B cell (primary cell): ENCODE results near the gene ACAP2. TPM values are rescaled to one million over a fixed set of nuclear protein-coding genes. Genes with fewer than 3 reads are reported as not detected.

Experiments
- ATAC-seq: fragments of 200-7000 bp; cut with Tn5 transposase; one replicate; pipeline ENCODE4 v1.10.0; 2021; ENCODE audit warnings: low read depth, mild to moderate bottlenecking, moderate number of reproducible peaks, moderate library complexity
- CTCF ChIA-PET: fragments of 350-600 bp; sonication (Branson Sonifier 250); formaldehyde crosslinking; loops from one replicate; lab custom pipeline; 2021; ENCODE audit warnings: antibody characterized with exemption, inconsistent platforms; lab: Charles Lee
- POLR2A ChIA-PET: fragments of 350-600 bp; sonication (Branson Sonifier 250); formaldehyde crosslinking; loops from one replicate; lab custom pipeline; 2021; ENCODE audit warnings: antibody characterized with exemption; lab: Charles Lee
- DNase-seq: peaks from one replicate; pipeline ENCODE4 v3.0.0; 2013
- H2AFZ ChIP-seq: 2 replicates; pipeline ENCODE4 v1.6.1; 2012; ENCODE audit warnings: mild to moderate bottlenecking, low read depth, low read length; ENCODE audit not compliant: insufficient read depth, poor library complexity, severe bottlenecking
- H3K27ac ChIP-seq, 2 donors: 1 replicate in 1 of 2; 2 replicates in 1 of 2; pipeline ENCODE4 v1.5.1; 2012 to 2013; ENCODE audit warnings: low read length in 2 of 2, mild to moderate bottlenecking in 2 of 2, moderate library complexity in 1 of 2
- H3K27me3 ChIP-seq, 4 experiments: fragments of 200-600 bp in 1 of 4; sonication (generic) in 1 of 4; replicated peaks in 1 of 4; 1 replicate in 2 of 4; 2 replicates in 2 of 4; pipeline versions ENCODE4 v1.6.1 to v1.7.0; 2013 to 2016; ENCODE audit warnings: low read length in 3 of 4, mild to moderate bottlenecking in 2 of 4, mixed read lengths in 1 of 4, moderate library complexity in 1 of 4; ENCODE audit not compliant: insufficient read depth in 4 of 4, control insufficient read depth in 3 of 4; ENCODE audit errors: control extremely low read depth in 1 of 4
- H3K36me3 ChIP-seq, 2 experiments: replicated peaks in 1 of 2; 1 replicate in 1 of 2; 2 replicates in 1 of 2; pipeline versions ENCODE4 v1.6.1 to v1.7.1; 2013; ENCODE audit warnings: low read length in 1 of 2; ENCODE audit not compliant: insufficient read depth in 2 of 2, control insufficient read depth in 1 of 2; ENCODE audit errors: control extremely low read depth in 1 of 2, extremely low read depth in 1 of 2
- H3K4me1 ChIP-seq, 2 donors: fragments of 200-600 bp in 1 of 2; sonication (generic) in 1 of 2; 1 replicate in 1 of 2; 2 replicates in 1 of 2; pipeline versions ENCODE4 v1.5.1 to v1.6.1; 2013 to 2017; ENCODE audit warnings: low read length in 2 of 2; ENCODE audit not compliant: control insufficient read depth in 2 of 2, insufficient read depth in 2 of 2
- H3K4me2 ChIP-seq: replicated peaks from 2 replicates; pipeline ENCODE3; 2012; ENCODE audit warnings: mild to moderate bottlenecking, low read depth, low read length; ENCODE audit not compliant: poor library complexity, severe bottlenecking
- H3K4me3 ChIP-seq, 5 experiments: fragments of 200-600 bp in 1 of 5; sonication (generic) in 1 of 5; 1 replicate in 3 of 5; 2 replicates in 2 of 5; pipeline versions ENCODE4 v1.5.1 to v1.7.0; 2011 to 2016; ENCODE audit warnings: low read length in 4 of 5, mild to moderate bottlenecking in 4 of 5, low read depth in 2 of 5, control low read depth in 1 of 5, moderate library complexity in 1 of 5; ENCODE audit not compliant: insufficient read depth in 1 of 5; ENCODE audit errors: control extremely low read depth in 1 of 5, extremely low read depth in 1 of 5
- H3K79me2 ChIP-seq: fragments of 200-600 bp; sonication (generic); one replicate; pipeline ENCODE4 v1.6.0; 2016; ENCODE audit warnings: low read length; ENCODE audit not compliant: control insufficient read depth, insufficient read depth
- H3K9ac ChIP-seq: fragments of 200-600 bp; sonication (generic); 2 replicates; pipeline ENCODE4 v1.6.1; 2017; ENCODE audit warnings: mild to moderate bottlenecking, low read length, moderate library complexity
- H3K9me3 ChIP-seq, 3 donors: one replicate each; pipeline versions ENCODE4 v1.6.1 to v1.7.1; 2013; ENCODE audit warnings: low read length in 2 of 3; ENCODE audit not compliant: control insufficient read depth in 2 of 3, insufficient read depth in 1 of 3; ENCODE audit errors: control extremely low read depth in 1 of 3
- H4K20me1 ChIP-seq: 2 replicates; pipeline ENCODE4 v1.6.0; 2012; ENCODE audit warnings: mild to moderate bottlenecking, low read length; ENCODE audit not compliant: insufficient read depth, control insufficient read depth, poor library complexity, severe bottlenecking
- H3K27ac Mint-ChIP-seq: one replicate; pipeline ENCODE4 v1.8.0; 2021; ENCODE audit warnings: mixed read lengths
- H3K27me3 Mint-ChIP-seq: one replicate; pipeline ENCODE4 v1.8.0; 2021; ENCODE audit warnings: mixed read lengths
- H3K4me1 Mint-ChIP-seq: one replicate; pipeline ENCODE4 v1.8.0; 2021; ENCODE audit warnings: mixed read lengths
- H3K4me3 Mint-ChIP-seq: one replicate; pipeline ENCODE4 v1.8.0; 2021; ENCODE audit warnings: mixed read lengths
- H3K9me3 Mint-ChIP-seq: one replicate; pipeline ENCODE4 v1.8.0; 2022; ENCODE audit warnings: mixed read lengths; ENCODE audit not compliant: insufficient read depth
- EZH2 ChIP-seq: IDR thresholded peaks from 2 replicates; pipeline ENCODE4 v1.6.1; 2012; ENCODE audit warnings: borderline replicate concordance, low read depth, mild to moderate bottlenecking, moderate library complexity, low read length; ENCODE audit not compliant: insufficient read depth, poor library complexity, severe bottlenecking
- WGBS: methylation state at CpG from one replicate; pipeline ENCODE4 v1.1.5; 2013; ENCODE audit warnings: missing lambda C conversion rate; ENCODE audit not compliant: insufficient coverage; 5-methylcytosine and 5-hydroxymethylcytosine counted together
- intact Hi-C: fragments of 100-400 bp; cut with micrococcal nuclease; formaldehyde crosslinking; loops from one replicate; pipeline ENCODE4 v1.10.0; 2022
- polyA plus RNA-seq: library from polyadenylated mRNA; depleted of rRNA; stranded (reverse); fragments of >200 nt; gene quantifications from 2 replicates; pipeline ENCODE4 v1.2.3, GENCODE V29; 2012
- small RNA-seq: library from RNA; depleted of rRNA; stranded (forward); fragments of <200 nt; gene quantifications from one replicate; pipeline ENCODE3, GENCODE V24; 2012; ENCODE audit warnings: low replicate concordance, low read depth; ENCODE audit not compliant: insufficient read length
- total RNA-seq, 2 donors: library from RNA; stranded (reverse); fragments of 120-200 nt in 1 of 2; gene quantifications; 1 replicate in 1 of 2; 2 replicates in 1 of 2; pipeline versions ENCODE4 v1.2.3 to v1.2.4, GENCODE V29; 2013 to 2022
- TF ChIP-seq, protein P1 (sequence below): fragments of 200-600 bp; IDR thresholded peaks from one replicate; pipeline ENCODE4 v1.8.0; 2022; ENCODE audit warnings: antibody characterized with exemption, mild to moderate bottlenecking

The ACAP2 gene
- total and polyA plus RNA-seq, 2 donors (not counting 1 experiment from before 2014, with no cell fraction given) = 18.6 to 113 TPM

DNA sequence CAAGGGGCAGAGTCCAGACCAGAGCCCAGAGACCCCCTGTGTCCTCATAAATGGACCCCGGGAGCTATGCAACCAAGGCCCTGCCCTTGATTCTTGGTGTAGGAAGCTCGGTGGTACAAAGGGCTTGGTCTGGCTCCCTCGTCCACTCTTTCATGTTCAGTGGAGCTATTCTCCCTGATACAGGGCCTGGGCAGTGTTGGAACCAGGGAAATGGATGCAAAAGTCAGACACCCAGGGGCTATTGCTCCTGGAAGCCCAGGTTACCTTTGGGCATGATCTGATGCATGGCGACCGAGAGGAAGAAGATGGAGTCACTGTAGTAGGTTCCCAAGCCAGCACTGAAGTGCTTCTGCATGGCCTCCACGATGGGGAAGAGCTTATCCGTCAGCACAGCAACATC lies 216.4 kb downstream of the ACAP2 start:
- 100% methylated on average over 5 of the region's 7 CpGs for WGBS
- intact Hi-C loops = no loop called here
- Mint-ChIP-seq H3K27ac (no peak overlapping the region), H3K9me3 (peaks cover 2% of the 10 kb centered on the region), H3K4me1 (peaks cover 19% of the 10 kb centered on the region), H3K4me3 (no peak overlapping the region), H3K27me3 (no peaks in the 10 kb centered on the region)
- Histone ChIP-seq H3K4me2 (no peak overlapping the region), H3K36me3 (no peaks in the 10 kb centered on the region), H3K9me3 (no peaks in the 10 kb centered on the region), H4K20me1 (no peaks in the 10 kb centered on the region), H3K4me3 (no peak overlapping the region), H3K4me1 (peaks cover 0 to 11% of the 10 kb centered on the region in 2 donors), H2AFZ (no peak overlapping the region), H3K79me2 (no peaks in the 10 kb centered on the region), H3K27ac (no peak overlapping the region), H3K27me3 (no peaks in the 10 kb centered on the region), H3K9ac (no peak overlapping the region)
- ChIA-PET POLR2A (interaction anchor here (0.6 kb wide), 1 partner anchor 69 kb away, joined by 7 read pairs; no protein-coding TSS in a partner anchor), CTCF (interaction anchor here (1.3 to 2.2 kb wide), 3 partner anchors 120 to 543 kb away, joined by 4 to 12 read pairs (median 5); no protein-coding TSS in a partner anchor)
- no peak for DNase-seq
- no peak for TF ChIP-seq EZH2
- TF ChIP-seq, protein P1, sequence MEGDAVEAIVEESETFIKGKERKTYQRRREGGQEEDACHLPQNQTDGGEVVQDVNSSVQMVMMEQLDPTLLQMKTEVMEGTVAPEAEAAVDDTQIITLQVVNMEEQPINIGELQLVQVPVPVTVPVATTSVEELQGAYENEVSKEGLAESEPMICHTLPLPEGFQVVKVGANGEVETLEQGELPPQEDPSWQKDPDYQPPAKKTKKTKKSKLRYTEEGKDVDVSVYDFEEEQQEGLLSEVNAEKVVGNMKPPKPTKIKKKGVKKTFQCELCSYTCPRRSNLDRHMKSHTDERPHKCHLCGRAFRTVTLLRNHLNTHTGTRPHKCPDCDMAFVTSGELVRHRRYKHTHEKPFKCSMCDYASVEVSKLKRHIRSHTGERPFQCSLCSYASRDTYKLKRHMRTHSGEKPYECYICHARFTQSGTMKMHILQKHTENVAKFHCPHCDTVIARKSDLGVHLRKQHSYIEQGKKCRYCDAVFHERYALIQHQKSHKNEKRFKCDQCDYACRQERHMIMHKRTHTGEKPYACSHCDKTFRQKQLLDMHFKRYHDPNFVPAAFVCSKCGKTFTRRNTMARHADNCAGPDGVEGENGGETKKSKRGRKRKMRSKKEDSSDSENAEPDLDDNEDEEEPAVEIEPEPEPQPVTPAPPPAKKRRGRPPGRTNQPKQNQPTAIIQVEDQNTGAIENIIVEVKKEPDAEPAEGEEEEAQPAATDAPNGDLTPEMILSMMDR = no peak
- ATAC-seq = no peak

DNA sequence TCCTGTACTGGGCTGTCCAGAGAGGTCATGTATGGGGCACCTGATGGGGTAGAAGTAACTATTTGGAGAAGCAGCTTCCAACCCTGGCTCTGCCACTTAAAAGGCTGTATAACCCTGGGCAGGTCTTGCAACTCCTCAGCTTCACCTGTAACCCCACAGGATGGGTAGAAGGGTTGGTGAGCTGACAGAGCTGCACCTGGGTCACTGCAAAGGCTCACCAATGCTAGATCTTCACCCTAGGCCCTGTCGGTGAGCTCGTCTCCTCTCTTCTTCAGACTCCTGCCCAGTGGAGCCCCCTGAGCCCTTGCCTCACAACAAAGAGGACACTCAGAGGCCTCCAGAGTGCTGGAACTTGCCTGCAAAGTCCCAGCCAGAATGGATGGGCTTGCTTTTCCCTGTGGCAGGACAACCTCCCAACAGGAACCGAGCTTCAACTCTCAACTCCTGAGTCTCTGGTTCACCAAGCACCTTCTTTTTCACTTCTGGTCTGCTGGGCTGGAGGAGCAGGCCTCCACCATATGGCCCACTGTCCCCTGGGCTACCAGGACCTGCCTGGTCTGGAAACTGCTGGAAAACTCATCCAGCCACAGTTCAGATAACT lies 217.7 kb downstream of the ACAP2 start:
- no peak overlapping the region for H3K4me3 ChIP-seq
- no peaks in the 10 kb centered on the region for H3K27me3 ChIP-seq
- no peaks in the 10 kb centered on the region for H4K20me1 ChIP-seq
- no peaks in the 10 kb centered on the region for H3K9me3 ChIP-seq
- DNase-seq (no peak), ATAC-seq (no peak)
- intact Hi-C loops = no loop called here
- no peaks in the 10 kb centered on the region for H3K36me3 ChIP-seq
- ChIA-PET CTCF (interaction anchor here (1.5 kb wide), 1 partner anchor 542 kb away, joined by 4 read pairs; no protein-coding TSS in a partner anchor), POLR2A (no interaction called here)
- 100% methylated on average over 3 of the region's 3 CpGs for WGBS
- no peak overlapping the region for H3K27ac ChIP-seq
- H3K79me2 ChIP-seq = no peaks in the 10 kb centered on the region
- TF ChIP-seq, protein P1 = no peak
- no peak for TF ChIP-seq EZH2
- Mint-ChIP-seq H3K4me3 (no peak overlapping the region), H3K4me1 (peaks cover 19% of the 10 kb centered on the region), H3K9me3 (no peaks in the 10 kb centered on the region), H3K27me3 (no peaks in the 10 kb centered on the region), H3K27ac (peak overlapping the region; percentile 32)
- no peak overlapping the region for H3K9ac ChIP-seq
- H3K4me2 ChIP-seq = no peak overlapping the region
- H2AFZ ChIP-seq = no peak overlapping the region
- peaks cover 0 to 11% of the 10 kb centered on the region in 2 donors for H3K4me1 ChIP-seq

Small RNAs within 50 kb of the gene (small RNA-seq; reads per million reads assigned to genes)
- not detected for gene RF00019

Other genes starting within 250 kb of the ACAP2 start
- 8.8 and 11.2 TPM in 2 replicates for gene XXYLT1, start 171.9 kb downstream of the ACAP2 start, total RNA-seq
- 1.9 and 2.6 TPM in 2 replicates for gene XXYLT1, start 171.9 kb downstream of the ACAP2 start, polyA plus RNA-seq
- gene PPP1R2, start 100.3 kb upstream of the ACAP2 start, total RNA-seq = 73.8 and 81.8 TPM in 2 replicates
- 39.1 and 74.0 TPM in 2 replicates for gene PPP1R2, start 100.3 kb upstream of the ACAP2 start, polyA plus RNA-seq
- gene APOD, start 140.9 kb upstream of the ACAP2 start, total RNA-seq = 0.41 and 0.59 TPM in 2 replicates
- gene APOD, start 140.9 kb upstream of the ACAP2 start, polyA plus RNA-seq = not detected in 2 replicates